A549 treated with CORT108297 at 1 μM for 4 hours (cell line): Measurements from ENCODE around the gene ATP4A. TPM values are rescaled to one million over a fixed set of nuclear protein-coding genes. Genes with fewer than 3 reads are reported as not detected.

Experiments
- total RNA-seq: library from RNA; stranded (reverse); fragments of 200-300 nt; extraction: Qiagen RNA extraction; gene quantifications from 5 replicates; pipeline ENCODE4 v1.2.3, GENCODE V29; 2022

The ATP4A gene
- total RNA-seq: not detected in 5 replicates

DNA sequence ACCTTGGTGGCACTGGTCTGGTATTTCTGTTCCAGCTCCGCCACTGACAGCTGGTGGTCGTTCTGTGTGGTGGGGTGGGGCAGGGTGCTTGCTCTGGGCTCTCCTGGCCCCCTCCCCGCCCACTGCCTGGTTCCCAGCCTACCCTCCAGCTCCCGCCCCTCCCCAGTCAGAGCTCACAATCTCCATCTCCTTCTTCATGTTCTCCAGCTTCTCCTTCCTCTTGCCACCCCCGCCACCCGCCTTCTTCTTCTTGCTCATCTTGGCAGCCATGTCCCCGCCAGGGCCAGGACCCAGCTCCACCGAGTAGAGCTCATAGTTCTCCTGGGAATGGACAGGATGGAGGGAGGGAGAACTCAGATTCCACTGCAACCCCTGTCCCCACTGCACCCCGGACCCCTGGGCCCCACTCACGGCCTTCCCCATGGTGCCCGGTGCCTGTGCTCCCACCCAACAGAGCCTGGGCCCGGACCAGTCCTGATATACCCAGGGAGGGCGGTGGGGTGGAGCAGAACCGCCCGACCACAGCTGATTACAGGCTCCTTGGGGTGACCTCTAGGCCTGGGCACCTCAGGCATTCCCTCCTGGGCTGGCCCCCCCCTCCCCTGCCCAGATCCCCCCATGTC lies at the start of gene ATP4A:
Gene ATP4A (minus strand): TSS at position 452 of the 623 bp plus-strand sequence. CDS start 29 bp downstream, at position 423.

GRCh38 chr19:35612559-35613321 lies 49.3 kb upstream of the ATP4A start, which contains the start of gene HAUS5:
Gene HAUS5, plus strand, starts transcription at chr19:35612735. Its CDS starts 60 bp downstream, at chr19:35612795.

GRCh38 chr19:35585848-35586247 lies 22.4 kb upstream of the ATP4A start, which contains the start of gene PMIS2:
Gene PMIS2, plus strand, starts transcription at chr19:35586173. Its CDS starts 87 bp downstream, at chr19:35586260.

GRCh38 chr19:35545001-35545854 lies 18.2 kb downstream of the ATP4A start, which contains the start of gene TMEM147:
Gene TMEM147, plus strand, starts transcription at chr19:35545626. Its CDS starts 114 bp downstream, at chr19:35545740.

GRCh38 chr19:35533201-35533821 lies 30.1 kb downstream of the ATP4A start, which contains the start of gene GAPDHS:
Gene GAPDHS, plus strand, starts transcription at chr19:35533456. Its CDS starts 72 bp downstream, at chr19:35533528.

DNA sequence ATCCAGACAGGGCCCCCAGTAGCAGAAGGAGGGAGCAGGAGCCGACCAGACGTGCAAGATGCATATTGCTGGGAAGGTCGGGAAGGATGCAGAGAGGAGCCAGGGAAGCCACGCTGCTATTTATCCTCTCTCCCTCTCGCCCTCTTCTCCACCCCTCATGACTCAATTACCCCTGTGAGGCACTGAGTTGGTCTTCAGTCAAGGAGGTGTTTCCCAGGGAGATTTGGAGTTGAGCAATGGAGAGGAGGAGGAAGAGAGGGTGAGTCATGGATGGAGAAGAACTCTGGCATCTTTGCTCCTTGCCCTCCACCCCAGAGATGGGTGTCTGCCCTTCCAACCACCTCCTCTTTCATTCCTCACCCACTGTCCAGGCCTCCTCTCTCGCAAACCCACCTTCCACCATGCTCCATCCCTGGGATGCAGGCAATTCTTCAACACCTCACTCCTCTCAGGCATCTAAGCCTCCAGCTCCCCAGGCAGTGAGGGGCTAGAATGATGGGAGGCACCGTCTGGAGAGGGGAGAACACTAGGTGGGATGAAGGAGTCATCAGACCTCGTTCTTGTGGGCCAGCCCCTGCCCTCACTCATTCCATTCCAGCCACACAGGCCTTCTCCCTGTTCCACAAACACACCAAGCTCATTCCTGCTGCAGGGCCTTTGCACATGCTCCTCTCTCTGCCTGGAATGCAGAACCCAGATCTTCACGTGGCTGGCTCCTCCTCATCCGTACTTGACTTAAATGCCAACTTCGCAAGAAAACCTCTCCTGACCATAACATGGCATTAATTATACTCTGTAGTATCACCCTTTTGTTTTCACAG lies 35.0 kb downstream of the ATP4A start, which contains the start of gene SBSN:
Gene SBSN (minus strand): TSS at position 94 of the 821 bp plus-strand sequence. CDS start 30 bp downstream, at position 64.

GRCh38 chr19:35513628-35514281 lies 49.7 kb downstream of the ATP4A start, which contains the start of gene DMKN:
Gene DMKN, minus strand, starts transcription at chr19:35513649. Its CDS starts 174 bp downstream, at chr19:35513475.

Other genes starting within 250 kb of the ATP4A start
- 0.92 to 1.4 TPM (median 0.99 TPM) in 5 replicates for gene CD22, start 234.5 kb downstream of the ATP4A start, total RNA-seq
- 0.05 TPM in 1 of 5 replicates, not detected in the others for gene FFAR1, start 215.8 kb downstream of the ATP4A start, total RNA-seq
- not detected in 5 replicates for gene FFAR3, start 205.2 kb downstream of the ATP4A start, total RNA-seq
- gene GPR42, start 192.6 kb downstream of the ATP4A start, total RNA-seq: not detected in 5 replicates
- gene FFAR2, start 115.4 kb downstream of the ATP4A start, total RNA-seq: 0.03 TPM in 1 of 5 replicates, not detected in the others
- not detected in 5 replicates for gene KRTDAP, start 73.2 kb downstream of the ATP4A start, total RNA-seq
- 34.1 to 42.4 TPM (median 35.8 TPM) in 5 replicates for gene DMKN, start 50.0 kb downstream of the ATP4A start, total RNA-seq
- 2.5 to 3.1 TPM (median 3.0 TPM) in 5 replicates for gene SBSN, start 35.3 kb downstream of the ATP4A start, total RNA-seq
- not detected in 5 replicates for gene GAPDHS, start 30.2 kb downstream of the ATP4A start, total RNA-seq
- 350 to 462 TPM (median 443 TPM) in 5 replicates for gene TMEM147, start 18.0 kb downstream of the ATP4A start, total RNA-seq
- gene PMIS2, start 22.5 kb upstream of the ATP4A start, total RNA-seq: not detected in 5 replicates
- gene HAUS5, start 49.1 kb upstream of the ATP4A start, total RNA-seq: 12.1 to 18.6 TPM (median 17.4 TPM) in 5 replicates
- gene RBM42, start 65.4 kb upstream of the ATP4A start, total RNA-seq: 144 to 216 TPM (median 212 TPM) in 5 replicates
- gene ETV2, start 78.1 kb upstream of the ATP4A start, total RNA-seq: 1.6 to 3.1 TPM (median 2.4 TPM) in 5 replicates
- 1,293 to 1,487 TPM (median 1,363 TPM) in 5 replicates for gene COX6B1, start 84.7 kb upstream of the ATP4A start, total RNA-seq
- gene UPK1A, start 102.9 kb upstream of the ATP4A start, total RNA-seq: 0.51 to 1.1 TPM (median 0.91 TPM) in 5 replicates
- 0.03 TPM in 1 of 5 replicates, not detected in the others for gene ZBTB32, start 140.9 kb upstream of the ATP4A start, total RNA-seq
- gene KMT2B, start 154.3 kb upstream of the ATP4A start, total RNA-seq: 47.4 to 63.8 TPM (median 61.5 TPM) in 5 replicates
- 12.9 to 14.2 TPM (median 13.3 TPM) in 5 replicates for gene IGFLR1, start 178.8 kb upstream of the ATP4A start, total RNA-seq
- gene U2AF1L4, start 181.8 kb upstream of the ATP4A start, total RNA-seq: 26.6 to 31.3 TPM (median 28.4 TPM) in 5 replicates
- gene PSENEN, start 182.0 kb upstream of the ATP4A start, total RNA-seq: 285 to 335 TPM (median 294 TPM) in 5 replicates
- 18.3 to 28.2 TPM (median 25.9 TPM) in 5 replicates for gene LIN37, start 184.9 kb upstream of the ATP4A start, total RNA-seq
- gene HSPB6, start 193.4 kb upstream of the ATP4A start, total RNA-seq: 0.12 to 0.29 TPM (median 0.19 TPM) in 5 replicates
- gene PROSER3, start 194.5 kb upstream of the ATP4A start, total RNA-seq: 23.1 to 33.0 TPM (median 27.3 TPM) in 5 replicates
- gene ARHGAP33, start 211.9 kb upstream of the ATP4A start, total RNA-seq: 4.3 to 9.2 TPM (median 6.5 TPM) in 5 replicates
- gene PRODH2, start 249.2 kb upstream of the ATP4A start, total RNA-seq: 0.22 to 0.36 TPM (median 0.24 TPM) in 4 of 5 replicates, not detected in the other